IMR-90 (cell line): ENCODE results near the gene NUDCD3. TPM values are rescaled to one million over a fixed set of nuclear protein-coding genes. Genes with fewer than 3 reads are reported as not detected.

Experiments
- ATAC-seq: fragments of 200-7000 bp; cut with Tn5 transposase; 2 replicates; pipeline ENCODE4 v1.9.1; 2020; ENCODE audit warnings: low read depth, mild to moderate bottlenecking, moderate library complexity
- BruUV-seq: library from RNA; stranded (reverse); fragments of 400-500 nt; replicated peaks from 2 replicates; lab custom pipeline; 2021; lab: Mats Ljungman, UMichigan
- CTCF ChIA-PET: fragments of 300-600 bp; formaldehyde crosslinking; extraction: SDS; loops from one replicate; lab custom pipeline; 2021; ENCODE audit warnings: antibody characterized with exemption; lab: Yijun Ruan, JAX
- POLR2A ChIA-PET: fragments of 300-600 bp; sonication (Branson Sonifier 250); formaldehyde crosslinking; loops from one replicate; lab custom pipeline; 2022; ENCODE audit warnings: antibody characterized with exemption; ENCODE audit not compliant: unreplicated experiment; lab: Charles Lee
- DNase-seq: peaks from one replicate; pipeline ENCODE4 v3.0.0; 2013
- H2AFZ ChIP-seq: replicated peaks from 2 replicates; pipeline ENCODE3; 2013; ENCODE audit warnings: low read length, mild to moderate bottlenecking; ENCODE audit not compliant: poor library complexity
- H2AK5ac ChIP-seq: 2 replicates; pipeline ENCODE4 v1.6.1; 2013; ENCODE audit warnings: low read depth, low read length, inconsistent platforms
- H2AK9ac ChIP-seq: replicated peaks from 2 replicates; pipeline ENCODE3; 2013; ENCODE audit warnings: mild to moderate bottlenecking, low read depth, low read length, moderate library complexity; ENCODE audit not compliant: poor library complexity
- H2BK120ac ChIP-seq: 2 replicates; pipeline ENCODE4 v1.6.1; 2013; ENCODE audit warnings: low read depth, low read length, inconsistent platforms
- H2BK15ac ChIP-seq: 3 replicates; pipeline ENCODE4 v1.6.1; 2013; ENCODE audit warnings: low read depth, low read length, inconsistent platforms
- H2BK20ac ChIP-seq: 2 replicates; pipeline ENCODE4 v1.6.1; 2013; ENCODE audit warnings: low read depth, mild to moderate bottlenecking, inconsistent platforms, low read length, moderate library complexity
- H2BK5ac ChIP-seq: 2 replicates; pipeline ENCODE4 v1.6.1; 2013; ENCODE audit warnings: mild to moderate bottlenecking, low read depth, low read length, inconsistent platforms; ENCODE audit not compliant: poor library complexity, severe bottlenecking
- H3K14ac ChIP-seq: replicated peaks from 2 replicates; pipeline ENCODE4 v1.6.1; 2013; ENCODE audit warnings: low read depth, low read length, inconsistent platforms
- H3K18ac ChIP-seq: 2 replicates; pipeline ENCODE4 v1.6.1; 2013; ENCODE audit warnings: low read depth, low read length, control low read depth
- H3K23ac ChIP-seq: 2 replicates; pipeline ENCODE4 v1.6.1; 2013; ENCODE audit warnings: low read depth, low read length, inconsistent platforms
- H3K27ac ChIP-seq: 2 replicates; pipeline ENCODE4 v1.5.1; 2013; ENCODE audit warnings: mild to moderate bottlenecking, control low read depth, low read length; ENCODE audit not compliant: insufficient read depth
- H3K27me3 ChIP-seq: 2 replicates; pipeline ENCODE4 v1.6.1; 2013; ENCODE audit warnings: low read length; ENCODE audit not compliant: control insufficient read depth, insufficient read depth
- H3K36me3 ChIP-seq: 2 replicates; pipeline ENCODE4 v1.6.1; 2013; ENCODE audit warnings: low read length, mixed read lengths; ENCODE audit not compliant: control insufficient read depth, insufficient read depth
- H3K4ac ChIP-seq: 2 replicates; pipeline ENCODE4 v1.6.1; 2013; ENCODE audit warnings: low read depth, low read length, inconsistent platforms
- H3K4me1 ChIP-seq: 2 replicates; pipeline ENCODE4 v1.6.1; 2013; ENCODE audit warnings: low read length, mixed read lengths; ENCODE audit not compliant: control insufficient read depth, insufficient read depth
- H3K4me2 ChIP-seq: 2 replicates; pipeline ENCODE4 v1.6.1; 2013; ENCODE audit warnings: low read depth, mild to moderate bottlenecking, control low read depth, low read length, moderate library complexity
- H3K4me3 ChIP-seq: 2 replicates; pipeline ENCODE4 v1.5.1; 2013; ENCODE audit warnings: low read depth, mild to moderate bottlenecking, control low read depth, low read length, moderate library complexity; ENCODE audit not compliant: insufficient read depth
- H3K56ac ChIP-seq: 2 replicates; pipeline ENCODE4 v1.6.1; 2013; ENCODE audit warnings: low read length, inconsistent platforms; ENCODE audit not compliant: insufficient read depth; ENCODE audit errors: extremely low read depth
- H3K79me1 ChIP-seq, 2 experiments: 2 replicates each; pipeline ENCODE4 v1.6.1; 2013; ENCODE audit warnings: low read length in 2 of 2, inconsistent platforms in 1 of 2, low read depth in 1 of 2
- H3K9ac ChIP-seq: 2 replicates; pipeline ENCODE4 v1.6.1; 2013; ENCODE audit warnings: low read depth, low read length, control low read depth
- H3K9me1 ChIP-seq: 2 replicates; pipeline ENCODE4 v1.6.1; 2013; ENCODE audit warnings: low read length, inconsistent platforms; ENCODE audit not compliant: insufficient read depth
- H3K9me3 ChIP-seq: 2 replicates; pipeline ENCODE4 v1.6.1; 2013; ENCODE audit warnings: low read length; ENCODE audit not compliant: control insufficient read depth, insufficient read depth
- H4K20me1 ChIP-seq: 2 replicates; pipeline ENCODE4 v1.6.1; 2013; ENCODE audit warnings: low read length, inconsistent platforms; ENCODE audit not compliant: insufficient read depth
- H4K5ac ChIP-seq: 2 replicates; pipeline ENCODE4 v1.6.1; 2013; ENCODE audit warnings: mild to moderate bottlenecking, low read depth, low read length, control low read depth
- H4K8ac ChIP-seq, 2 experiments: 2 replicates each; pipeline ENCODE4 v1.6.1; 2013; ENCODE audit warnings: low read depth in 2 of 2, low read length in 2 of 2, control low read depth in 1 of 2, inconsistent platforms in 1 of 2
- H4K91ac ChIP-seq: 2 replicates; pipeline ENCODE4 v1.6.1; 2013; ENCODE audit warnings: low read depth, low read length, inconsistent platforms; ENCODE audit not compliant: insufficient read depth
- BHLHE40 ChIP-seq: fragments of 150-350 bp; IDR thresholded peaks from 2 replicates; pipeline ENCODE4 v1.6.1; 2016; ENCODE audit warnings: mild to moderate bottlenecking, low read depth, low read length
- CEBPB ChIP-seq: IDR thresholded peaks from 2 replicates; pipeline ENCODE4 v1.6.1; 2012; ENCODE audit warnings: low read depth, low read length, improper control_type of control experiment
- CHD1 ChIP-seq: IDR thresholded peaks from 2 replicates; pipeline ENCODE4 v1.6.1; 2012; ENCODE audit warnings: low read depth, low read length, improper control_type of control experiment
- FOS ChIP-seq: fragments of 150-350 bp; IDR thresholded peaks from 2 replicates; pipeline ENCODE4 v1.6.1; 2016; ENCODE audit warnings: low read depth, low read length
- MAFK ChIP-seq: IDR thresholded peaks from 2 replicates; pipeline ENCODE4 v1.6.1; 2012; ENCODE audit warnings: low read depth, low read length, improper control_type of control experiment
- MAZ ChIP-seq: IDR thresholded peaks from 2 replicates; pipeline ENCODE4 v1.6.1; 2012; ENCODE audit warnings: low read depth, mild to moderate bottlenecking, low read length, improper control_type of control experiment, moderate library complexity, borderline replicate concordance
- MXI1 ChIP-seq: IDR thresholded peaks from 2 replicates; pipeline ENCODE4 v1.6.1; 2012; ENCODE audit warnings: low read depth, mild to moderate bottlenecking, low read length, moderate library complexity, borderline replicate concordance
- RAD21 ChIP-seq: IDR thresholded peaks from 2 replicates; pipeline ENCODE4 v1.6.1; 2012; ENCODE audit warnings: low read length, improper control_type of control experiment
- RCOR1 ChIP-seq: IDR thresholded peaks from 2 replicates; pipeline ENCODE4 v1.6.1; 2012; ENCODE audit warnings: mild to moderate bottlenecking, low read length, improper control_type of control experiment; ENCODE audit not compliant: insufficient replicate concordance
- RFX5 ChIP-seq: IDR thresholded peaks from 2 replicates; pipeline ENCODE4 v1.8.0; 2012; ENCODE audit warnings: low read depth, mild to moderate bottlenecking, low read length, moderate library complexity
- SMC3 ChIP-seq: fragments of 150-350 bp; IDR thresholded peaks from 2 replicates; pipeline ENCODE4 v1.6.1; 2016; ENCODE audit warnings: low read depth, mild to moderate bottlenecking, antibody characterized with exemption, low read length, moderate library complexity
- WGBS, 2 experiments: methylation state at CpG; one replicate each; pipeline versions ENCODE4 v1.1.5 to v1.1.7; 2013; ENCODE audit warnings: missing lambda C conversion rate in 2 of 2; ENCODE audit not compliant: insufficient read length in 1 of 2; ENCODE audit errors: extremely low coverage in 2 of 2; 5-methylcytosine and 5-hydroxymethylcytosine counted together
- dilution Hi-C: fragments of 300-500 bp; cut with HindIII; formaldehyde crosslinking; loops from one replicate; pipeline ENCODE4 v1.14.3; 2018; ENCODE audit warnings: low sequenced_read_pairs; ENCODE audit not compliant: unreplicated experiment
- in situ Hi-C: fragments of 300-500 bp; cut with MboI; formaldehyde crosslinking; loops from 3 replicates; pipeline ENCODE4 v1.14.3; 2019; ENCODE audit warnings: low sequenced_read_pairs, inconsistent platforms, mixed read lengths
- intact Hi-C: fragments of 100-400 bp; cut with micrococcal nuclease; formaldehyde crosslinking; loops from 2 replicates; pipeline ENCODE4 v1.10.0; 2022
- polyA plus RNA-seq, 3 experiments: library from polyadenylated mRNA; depleted of rRNA; stranded (reverse); fragments of >200 nt; gene quantifications; 2 replicates each; pipeline ENCODE4 v1.2.3, GENCODE V29; 2012; ENCODE audit warnings: low replicate concordance in 1 of 3
- total RNA-seq: library from RNA; depleted of rRNA; stranded (reverse); fragments of >200 nt; gene quantifications from 2 replicates; pipeline ENCODE4 v1.2.3, GENCODE V29; 2012
- TF ChIP-seq, protein P1 (sequence below): fragments of 150-350 bp; IDR thresholded peaks from 2 replicates; pipeline ENCODE4 v1.6.1; 2017; ENCODE audit warnings: mild to moderate bottlenecking, antibody characterized with exemption, low read length, low read depth

The NUDCD3 gene
- total and polyA plus RNA-seq, 2 of the 4 experiments (the other 2 are of a cell fraction) = 49.5 to 76.0 TPM

DNA sequence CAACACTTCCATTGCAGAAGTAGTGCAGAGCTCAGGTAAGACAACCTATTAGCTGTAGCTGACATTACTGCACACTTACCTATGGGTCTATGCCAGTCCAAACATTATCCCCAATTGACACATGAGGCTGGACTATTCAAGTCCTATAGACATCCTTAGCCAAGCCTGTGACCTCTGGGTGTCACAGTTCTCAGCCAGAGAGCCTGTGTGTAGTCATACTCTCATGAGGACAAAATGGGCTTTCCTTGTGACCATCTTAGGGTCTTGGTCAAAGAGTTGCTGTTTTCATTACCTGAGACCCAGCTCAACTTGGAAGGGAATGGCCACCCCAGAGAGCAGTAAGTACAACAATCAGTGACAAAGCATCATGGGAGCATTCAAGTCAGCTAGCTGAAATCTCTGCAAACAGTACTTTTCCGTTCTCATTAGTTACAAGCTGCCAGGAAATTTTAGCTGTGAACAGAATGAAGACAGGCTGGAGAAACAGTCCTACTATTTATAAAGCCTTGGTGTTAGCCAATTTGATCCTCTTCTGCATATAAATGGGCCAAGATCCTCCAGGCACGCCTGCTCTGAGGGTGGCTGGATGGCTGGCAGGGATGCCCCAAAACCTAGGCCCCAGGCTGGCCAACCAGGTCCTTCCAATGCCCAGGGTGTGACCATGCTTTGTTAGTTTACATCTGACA is 44.3 kb downstream of the NUDCD3 start:
- no peak overlapping the region for H3K4me3 ChIP-seq
- H3K4me2 ChIP-seq = no peak overlapping the region
- dilution Hi-C loops = no loop called here
- 0 out of 2 replicates have a peak overlapping the region, but pooled peaks have one; percentile 29 for H3K23ac ChIP-seq
- no peak overlapping the region for H2AK9ac ChIP-seq
- in situ Hi-C loops = no loop called here
- no peak overlapping the region for H2BK120ac ChIP-seq
- BruUV-seq = no TSS peak
- no peak overlapping the region for H3K18ac ChIP-seq
- H3K79me1 ChIP-seq = peaks cover 45 to 88% of the 10 kb centered on the region in 2 experiments
- no peak overlapping the region for H2BK20ac ChIP-seq
- no peak overlapping the region for H2AFZ ChIP-seq
- H3K14ac ChIP-seq = no peak overlapping the region
- H4K5ac ChIP-seq = no peak overlapping the region
- intact Hi-C loops = no loop called here
- H3K56ac ChIP-seq = no peak overlapping the region
- H3K27ac ChIP-seq = no peak overlapping the region
- DNase-seq = no peak
- H2AK5ac ChIP-seq = no peak overlapping the region
- H4K20me1 ChIP-seq = peaks cover 38% of the 10 kb centered on the region
- TF ChIP-seq RFX5 = no peak
- TF ChIP-seq MXI1 = no peak
- TF ChIP-seq, protein P1, sequence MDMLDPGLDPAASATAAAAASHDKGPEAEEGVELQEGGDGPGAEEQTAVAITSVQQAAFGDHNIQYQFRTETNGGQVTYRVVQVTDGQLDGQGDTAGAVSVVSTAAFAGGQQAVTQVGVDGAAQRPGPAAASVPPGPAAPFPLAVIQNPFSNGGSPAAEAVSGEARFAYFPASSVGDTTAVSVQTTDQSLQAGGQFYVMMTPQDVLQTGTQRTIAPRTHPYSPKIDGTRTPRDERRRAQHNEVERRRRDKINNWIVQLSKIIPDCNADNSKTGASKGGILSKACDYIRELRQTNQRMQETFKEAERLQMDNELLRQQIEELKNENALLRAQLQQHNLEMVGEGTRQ = no peak
- no peak for TF ChIP-seq MAZ
- no peak for TF ChIP-seq RCOR1
- TF ChIP-seq SMC3 = no peak
- TF ChIP-seq RAD21 = no peak
- no peak for TF ChIP-seq CEBPB
- TF ChIP-seq FOS = no peak
- TF ChIP-seq BHLHE40 = no peak
- TF ChIP-seq MAFK = no peak
- TF ChIP-seq CHD1 = no peak
- H4K8ac ChIP-seq = no peak overlapping the region
- H3K36me3 ChIP-seq = peaks cover 16% of the 10 kb centered on the region
- no peak overlapping the region for H3K4ac ChIP-seq
- H2BK15ac ChIP-seq = no peak overlapping the region
- CTCF ChIA-PET = no interaction called here
- H3K9me1 ChIP-seq = peaks cover 39% of the 10 kb centered on the region
- POLR2A ChIA-PET = no interaction called here
- H3K9me3 ChIP-seq = no peaks in the 10 kb centered on the region
- peaks cover 3% of the 10 kb centered on the region; the same call in 1 of the 2 replicates for H3K4me1 ChIP-seq
- H4K91ac ChIP-seq = no peak overlapping the region
- H3K27me3 ChIP-seq = no peaks in the 10 kb centered on the region
- ATAC-seq = no peak
- no peak overlapping the region for H3K9ac ChIP-seq
- H2BK5ac ChIP-seq = no peak overlapping the region
- WGBS, 2 experiments = 80% methylated on average over 1 of the region's 2 CpGs; no CpG with 5 or more reads in 1 of the 2 experiments
